Activated T-cell treated with anti-CD3 and anti-CD28 coated beads for 1 hour (primary cell): ENCODE data around the gene NOX1.
"Not testable (repeated sequence)": the region's sequence is repeated elsewhere in the genome, so short reads cannot be mapped to it uniquely, and the experiment has no call there.

Experiments
- DNase-seq: peaks from one replicate; pipeline ENCODE4 v3.0.0-alpha.2; 2020; ENCODE audit warnings: low read depth

NOX1 gene

GRCh38 chrX:100819837-100820666, 54.1 kb downstream of the NOX1 start, which contains the start of gene CSTF2:
TSS of gene CSTF2 (plus strand) at chrX:100820391. CDS start at chrX:100820417, 26 bp downstream.
- peak; percentile 65 for DNase-seq

GRCh38 chrX:100819534-100819836, 54.7 kb downstream of the NOX1 start:
- DNase-seq = no peak

- DNase-seq = no peak
Observed at GRCh38 chrX:100817340-100817739, 56.8 kb downstream of the NOX1 start.

GRCh38 chrX:100812216-100813158, 61.7 kb downstream of the NOX1 start:
- no peak for DNase-seq

- DNase-seq = not testable (repeated sequence)
Observed at GRCh38 chrX:100808265-100808664, 65.9 kb downstream of the NOX1 start.

GRCh38 chrX:100804780-100805179, 69.4 kb downstream of the NOX1 start:
- no peak for DNase-seq

- DNase-seq = no peak
Observed at GRCh38 chrX:100802843-100803242, 71.3 kb downstream of the NOX1 start.

- no peak for DNase-seq
Observed at GRCh38 chrX:100798484-100799214, 75.5 kb downstream of the NOX1 start.

GRCh38 chrX:100797359-100797758, 76.8 kb downstream of the NOX1 start:
- DNase-seq = no peak

GRCh38 chrX:100796371-100796770, 77.8 kb downstream of the NOX1 start:
- DNase-seq = not testable (repeated sequence)
